Naive thymus-derived CD4-positive, alpha-beta T cell (primary cell): ENCODE measurements around the gene SPNS1. TPM values are rescaled to one million over a fixed set of nuclear protein-coding genes. Genes with fewer than 3 reads are reported as not detected.
A peak's percentile ranks its signal among the peaks of the same experiment; 100 is the strongest.

ENCODE experiments used
- ATAC-seq: fragments of 150-1000 bp; cut with Tn5 transposase; 2 replicates; pipeline ENCODE4 v1.10.0; 2021; ENCODE audit warnings: mild to moderate bottlenecking, moderate library complexity
- CTCF ChIA-PET: fragments of 350-600 bp; sonication (Branson Sonifier 250); formaldehyde crosslinking; loops from one replicate; lab custom pipeline; 2021; ENCODE audit warnings: antibody characterized with exemption; lab: Charles Lee
- POLR2A ChIA-PET: fragments of 350-600 bp; sonication (Branson Sonifier 250); formaldehyde crosslinking; loops from one replicate; lab custom pipeline; 2021; ENCODE audit warnings: antibody characterized with exemption, inconsistent platforms; lab: Charles Lee
- DNase-seq, 9 donors: peaks; one replicate each; pipeline versions ENCODE4 v3.0.0 to v3.0.0-alpha.2; 2020 to 2022; ENCODE audit warnings: mixed read lengths in 1 of 9
- H3K27ac ChIP-seq: one replicate; pipeline ENCODE4 v1.7.0; 2013; ENCODE audit warnings: mild to moderate bottlenecking, low read depth, low read length, moderate library complexity
- H3K27me3 ChIP-seq, 2 donors: one replicate each; pipeline ENCODE4 v1.7.0; 2013; ENCODE audit warnings: low read length in 2 of 2, mild to moderate bottlenecking in 2 of 2, moderate library complexity in 2 of 2; ENCODE audit not compliant: control insufficient read depth in 2 of 2, insufficient read depth in 2 of 2
- H3K36me3 ChIP-seq, 3 experiments: 1 replicate in 2 of 3; 2 replicates in 1 of 3; pipeline ENCODE4 v1.7.0; 2013; ENCODE audit warnings: low read length in 3 of 3, mild to moderate bottlenecking in 3 of 3, moderate library complexity in 1 of 3; ENCODE audit not compliant: insufficient read depth in 3 of 3, control insufficient read depth in 2 of 3
- H3K4me1 ChIP-seq, 2 donors: one replicate each; pipeline ENCODE4 v1.7.0; 2013; ENCODE audit warnings: low read length in 2 of 2, mild to moderate bottlenecking in 2 of 2, moderate library complexity in 1 of 2; ENCODE audit not compliant: control insufficient read depth in 2 of 2, insufficient read depth in 2 of 2
- H3K4me3 ChIP-seq: 2 replicates; pipeline ENCODE4 v1.7.0; 2013; ENCODE audit warnings: mild to moderate bottlenecking, low read length
- H3K9me3 ChIP-seq, 3 experiments: 1 replicate in 2 of 3; 2 replicates in 1 of 3; pipeline ENCODE4 v1.7.0; 2013; ENCODE audit warnings: low read length in 3 of 3; ENCODE audit not compliant: control insufficient read depth in 2 of 3
- H3K27ac Mint-ChIP-seq, 9 donors: one replicate each; pipeline ENCODE4 v1.8.0; 2020 to 2022; ENCODE audit warnings: mixed read lengths in 9 of 9, mild to moderate bottlenecking in 8 of 9, moderate library complexity in 5 of 9, inconsistent platforms in 2 of 9
- H3K27me3 Mint-ChIP-seq, 5 donors: one replicate each; pipeline ENCODE4 v1.8.0; 2021 to 2022; ENCODE audit warnings: mixed read lengths in 5 of 5, mild to moderate bottlenecking in 1 of 5
- H3K36me3 Mint-ChIP-seq, 5 donors: one replicate each; pipeline ENCODE4 v1.8.0; 2020 to 2022; ENCODE audit warnings: mixed read lengths in 5 of 5, mild to moderate bottlenecking in 3 of 5, inconsistent platforms in 1 of 5
- H3K4me1 Mint-ChIP-seq, 7 donors: one replicate each; pipeline ENCODE4 v1.8.0; 2020 to 2022; ENCODE audit warnings: mixed read lengths in 7 of 7, mild to moderate bottlenecking in 3 of 7, inconsistent platforms in 1 of 7
- H3K4me3 Mint-ChIP-seq, 10 donors: one replicate each; pipeline ENCODE4 v1.8.0; 2020 to 2022; ENCODE audit warnings: mild to moderate bottlenecking in 10 of 10, mixed read lengths in 10 of 10, moderate library complexity in 6 of 10, inconsistent platforms in 2 of 10
- H3K9me3 Mint-ChIP-seq, 11 donors: one replicate each; pipeline ENCODE4 v1.8.0; 2020 to 2022; ENCODE audit warnings: mixed read lengths in 11 of 11, mild to moderate bottlenecking in 4 of 11, inconsistent platforms in 1 of 11, moderate library complexity in 1 of 11
- intact Hi-C, 2 donors: fragments of 100-400 bp; cut with micrococcal nuclease; formaldehyde crosslinking; loops; one replicate each; pipeline ENCODE4 v1.15.1; 2023
- polyA plus RNA-seq, 2 donors: library from polyadenylated mRNA; unstranded; fragments of 300-500 nt; fragmentation: Illumina TruSeq; gene quantifications; one replicate each; pipeline ENCODE4 v1.2.3, GENCODE V29; 2021
- total RNA-seq, 6 experiments: library from RNA in 5 of 6; stranded (reverse) in 5 of 6; gene quantifications; 1 replicate in 5 of 6; 2 replicates in 1 of 6; pipeline ENCODE4 v1.2.3 and lab custom pipeline; 2021 to 2026

Gene SPNS1
- total and polyA plus RNA-seq, 7 experiments from 2014 or later, result 22.6 to 47.0 (median 40.4) TPM

GRCh38 chr16:28982949-28983348 is 8.4 kb downstream of the SPNS1 start:
- H3K27me3 ChIP-seq, result no peaks in the 10 kb centered on the region
- no peaks in the 10 kb centered on the region for H3K9me3 ChIP-seq
- Mint-ChIP-seq H3K9me3 (peaks cover 2 to 10% (median 8%) of the 10 kb centered on the region in 11 donors), H3K4me1 (peaks cover 30 to 47% (median 43%) of the 10 kb centered on the region in 7 donors), H3K4me3 (peak overlapping the region in 6 of 10 donors; percentile 64 to 100 (median 96)), H3K27me3 (no peaks in the 10 kb centered on the region), H3K27ac (peak overlapping the region in 7 of 9 donors; percentile 80 to 95 (median 90)), H3K36me3 (peaks cover 22 to 64% (median 39%) of the 10 kb centered on the region in 5 donors)
- no peak overlapping the region for H3K27ac ChIP-seq
- H3K4me3 ChIP-seq, result no peak overlapping the region
- POLR2A ChIA-PET, result interaction anchor here (0.6 to 8.7 kb wide), 6 partner anchors 6 to 991 kb away, joined by 3 to 194 read pairs (median 68); partner anchors contain the start of genes SPNS1 and TAOK2
- intact Hi-C loops, result no loop called here
- no peak for ATAC-seq
- peaks cover 0 to 70% (median 4%) of the 10 kb centered on the region in 3 experiments for H3K36me3 ChIP-seq
- H3K4me1 ChIP-seq, result peaks cover 24% of the 10 kb centered on the region in 2 donors
- DNase-seq, result no peak
- CTCF ChIA-PET, result interaction anchor here (0.6 to 1.8 kb wide), 3 partner anchors 8 to 144 kb away, joined by 3 to 5 read pairs (median 5); partner anchors contain the start of gene SPNS1

DNA sequence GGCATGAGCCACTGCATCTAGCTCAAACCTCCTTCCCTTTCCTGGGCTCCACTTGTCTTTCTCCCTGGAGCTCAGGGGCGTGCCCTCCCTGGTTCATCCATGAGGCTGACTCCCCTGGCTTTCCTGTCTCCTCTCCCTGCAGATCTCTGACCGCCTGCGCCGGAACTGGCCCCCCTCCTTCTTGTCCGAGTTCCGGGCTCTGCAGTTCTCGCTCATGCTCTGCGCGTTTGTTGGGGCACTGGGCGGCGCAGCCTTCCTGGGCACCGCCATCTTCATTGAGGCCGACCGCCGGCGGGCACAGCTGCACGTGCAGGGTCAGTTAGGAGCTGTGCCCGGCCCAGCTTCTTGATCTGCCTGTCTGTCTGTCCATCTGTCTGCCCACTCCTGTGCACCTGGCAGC is 9.1 kb downstream of the SPNS1 start:
- Histone ChIP-seq H3K9me3 (no peaks in the 10 kb centered on the region), H3K36me3 (peaks cover 0 to 68% (median 9%) of the 10 kb centered on the region in 3 experiments), H3K27ac (peak overlapping the region; percentile 87), H3K27me3 (no peaks in the 10 kb centered on the region), H3K4me3 (peak overlapping the region; percentile 98), H3K4me1 (peaks cover 31% of the 10 kb centered on the region in 2 donors)
- peak overlapping the region; percentile 80 to 98 (median 90) for H3K27ac Mint-ChIP-seq
- ChIA-PET CTCF (interaction anchor here (1.5 to 1.8 kb wide), 2 partner anchors 9 to 40 kb away, joined by 3 to 5 read pairs; partner anchors contain the start of gene SPNS1), POLR2A (interaction anchor here (0.5 to 8.7 kb wide), 9 partner anchors 7 to 990 kb away, joined by 3 to 194 read pairs (median 28); partner anchors contain the start of genes ASPHD1, NFATC2IP, RABEP2 and SPNS1)
- H3K27me3 Mint-ChIP-seq, result no peaks in the 10 kb centered on the region
- peak overlapping the region; percentile 76 to 100 (median 96) for H3K4me3 Mint-ChIP-seq
- ATAC-seq (no peak), DNase-seq (no peak)
- intact Hi-C loops, result loop anchor here (2.0 kb wide), 2 partner anchors 25 to 29 kb away; no protein-coding TSS in a partner anchor
- H3K36me3 Mint-ChIP-seq, result peaks cover 22 to 65% (median 37%) of the 10 kb centered on the region in 5 donors
- peaks cover 2 to 10% (median 8%) of the 10 kb centered on the region in 11 donors for H3K9me3 Mint-ChIP-seq
- peaks cover 31 to 44% (median 42%) of the 10 kb centered on the region in 7 donors for H3K4me1 Mint-ChIP-seq

- peak overlapping the region; percentile 80 to 98 (median 90) for H3K27ac Mint-ChIP-seq
- Histone ChIP-seq H3K27me3 (no peaks in the 10 kb centered on the region), H3K4me1 (peaks cover 35% of the 10 kb centered on the region in 2 donors), H3K4me3 (peak overlapping the region; percentile 98), H3K27ac (peak overlapping the region; percentile 87), H3K36me3 (peaks cover 0 to 65% (median 9%) of the 10 kb centered on the region in 3 experiments), H3K9me3 (no peaks in the 10 kb centered on the region)
- peaks cover 2 to 10% (median 8%) of the 10 kb centered on the region in 11 donors for H3K9me3 Mint-ChIP-seq
- DNase-seq (no peak), ATAC-seq (no peak)
- H3K4me3 Mint-ChIP-seq, result peak overlapping the region; percentile 76 to 100 (median 97)
- ChIA-PET POLR2A (interaction anchor here (0.5 to 8.7 kb wide), 9 partner anchors 7 to 916 kb away, joined by 3 to 194 read pairs (median 28); partner anchors contain the start of genes ASPHD1, NFATC2IP, RABEP2 and SPNS1), CTCF (interaction anchor here (1.8 kb wide), 1 partner anchor 9 kb away, joined by 5 read pairs; the partner anchor contains the start of gene SPNS1)
- H3K4me1 Mint-ChIP-seq, result peaks cover 35 to 48% (median 43%) of the 10 kb centered on the region in 7 donors
- H3K27me3 Mint-ChIP-seq, result no peaks in the 10 kb centered on the region
- intact Hi-C loops, result loop anchor here (2.0 kb wide), 2 partner anchors 25 to 29 kb away; no protein-coding TSS in a partner anchor
- H3K36me3 Mint-ChIP-seq, result peaks cover 22 to 68% (median 40%) of the 10 kb centered on the region in 5 donors
Measured at GRCh38 chr16:28984091-28984490, 9.5 kb downstream of the SPNS1 start.

- H3K27ac Mint-ChIP-seq, result peak within 1 kb of the TSS; percentile 94 to 99 (median 97)
- H3K9me3 ChIP-seq, result no peaks in the 10 kb centered on the region
- peaks cover 0 to 66% (median 13%) of the 10 kb centered on the region in 3 experiments for H3K36me3 ChIP-seq
- H3K36me3 Mint-ChIP-seq, result peaks cover 22 to 72% (median 43%) of the 10 kb centered on the region in 5 donors
- intact Hi-C loops, result loop anchor here (2.0 to 5.0 kb wide), 3 partner anchors 24 to 57 kb away; partner anchors contain the start of gene RABEP2 (in 1 of the 2)
- H3K27me3 Mint-ChIP-seq, result no peaks in the 10 kb centered on the region
- ATAC-seq (peak; percentile 86), DNase-seq (peak; percentile 67 to 87 (median 84))
- peak within 1 kb of the TSS; percentile 87 for H3K27ac ChIP-seq
- no peaks in the 10 kb centered on the region for H3K27me3 ChIP-seq
- ChIA-PET CTCF (interaction anchor here (0.8 to 1.8 kb wide), 2 partner anchors 10 to 36 kb away, joined by 3 to 5 read pairs; partner anchors contain the start of gene SPNS1), POLR2A (interaction anchor here (0.5 to 8.7 kb wide), 9 partner anchors 8 to 90 kb away, joined by 3 to 194 read pairs (median 28); partner anchors contain the start of genes NFATC2IP and SPNS1)
- H3K4me1 ChIP-seq, result peaks cover 41% of the 10 kb centered on the region in 2 donors
- peaks cover 41 to 54% (median 49%) of the 10 kb centered on the region in 7 donors for H3K4me1 Mint-ChIP-seq
- H3K9me3 Mint-ChIP-seq, result peaks cover 2 to 10% (median 8%) of the 10 kb centered on the region in 11 donors
- peak within 1 kb of the TSS; percentile 98 for H3K4me3 ChIP-seq
- peak within 1 kb of the TSS; percentile 94 to 100 (median 98) for H3K4me3 Mint-ChIP-seq
Measured at GRCh38 chr16:28984619-28985135, 10.1 kb downstream of the SPNS1 start, which contains the start of gene LAT. Gene LAT (plus strand): TSS chr16:28985052. CDS start chr16:28985418, 366 bp downstream.

DNA sequence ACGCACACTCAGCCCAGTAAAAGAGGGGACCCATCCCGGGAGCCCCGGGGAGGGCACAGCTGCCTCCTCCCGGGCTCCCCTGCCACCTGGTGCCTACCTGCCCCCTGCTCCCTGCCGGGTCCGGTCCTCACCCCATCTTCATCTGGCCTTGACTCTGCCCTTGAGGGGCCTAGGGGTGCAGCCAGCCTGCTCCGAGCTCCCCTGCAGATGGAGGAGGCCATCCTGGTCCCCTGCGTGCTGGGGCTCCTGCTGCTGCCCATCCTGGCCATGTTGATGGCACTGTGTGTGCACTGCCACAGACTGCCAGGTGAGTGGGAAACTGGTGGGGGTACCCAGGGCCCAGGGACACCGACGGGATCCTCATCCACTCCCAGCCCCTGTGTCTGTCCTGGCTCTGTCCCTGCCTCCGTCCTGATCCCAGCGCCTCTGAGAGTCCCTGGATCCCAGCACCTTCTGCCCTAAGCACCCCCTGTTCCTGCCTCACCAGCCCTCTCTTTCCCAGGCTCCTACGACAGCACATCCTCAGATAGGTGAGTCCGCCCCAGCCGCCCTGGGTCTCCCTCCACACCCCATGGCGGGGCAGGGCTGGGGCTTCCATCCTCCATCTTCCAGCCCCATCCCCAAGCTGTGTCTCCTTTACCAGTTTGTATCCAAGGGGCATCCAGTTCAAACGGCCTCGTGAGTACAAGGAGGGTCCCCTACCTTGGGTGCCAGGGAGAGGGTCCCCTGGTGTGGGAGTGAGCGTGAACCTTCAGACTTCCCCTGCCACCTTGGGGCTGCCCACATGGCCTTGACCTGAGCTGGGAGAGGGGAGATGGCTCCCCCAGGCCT is 10.8 kb downstream of the SPNS1 start:
- H3K36me3 Mint-ChIP-seq, result peaks cover 26 to 79% (median 48%) of the 10 kb centered on the region in 5 donors
- peaks cover 48 to 62% (median 57%) of the 10 kb centered on the region in 7 donors for H3K4me1 Mint-ChIP-seq
- no peaks in the 10 kb centered on the region for H3K27me3 Mint-ChIP-seq
- H3K36me3 ChIP-seq, result peaks cover 0 to 73% (median 14%) of the 10 kb centered on the region in 3 experiments
- intact Hi-C loops, result loop anchor here (2.0 to 5.0 kb wide), 3 partner anchors 23 to 58 kb away; partner anchors contain the start of gene RABEP2 (in 1 of the 2)
- H3K4me1 ChIP-seq, result peaks cover 46 to 48% of the 10 kb centered on the region in 2 donors
- DNase-seq (peak in 1 of 9 donors; percentile 32), ATAC-seq (peak; percentile 36)
- ChIA-PET CTCF (interaction anchor here (0.6 to 1.7 kb wide), 3 partner anchors 8 to 35 kb away, joined by 3 to 7 read pairs (median 3); partner anchors contain the start of gene SPNS1), POLR2A (interaction anchor here (1.6 to 8.7 kb wide), 7 partner anchors 9 to 89 kb away, joined by 9 to 194 read pairs (median 134); partner anchors contain the start of genes NFATC2IP and SPNS1)
- peak overlapping the region; percentile 94 to 100 (median 98) for H3K4me3 Mint-ChIP-seq
- H3K27ac Mint-ChIP-seq, result peak overlapping the region; percentile 94 to 99 (median 97)
- H3K9me3 ChIP-seq, result no peaks in the 10 kb centered on the region
- peaks cover 2 to 10% (median 8%) of the 10 kb centered on the region in 11 donors for H3K9me3 Mint-ChIP-seq
- H3K4me3 ChIP-seq, result peak overlapping the region; percentile 98
- H3K27me3 ChIP-seq, result no peaks in the 10 kb centered on the region
- H3K27ac ChIP-seq, result peak overlapping the region; percentile 87
